Measurements from ENCODE around the gene NOP9.
"Not testable (repeated sequence)": the region's sequence is repeated elsewhere in the genome, so short reads cannot be mapped to it uniquely, and the experiment has no call there.

NOP9 gene

DNA sequence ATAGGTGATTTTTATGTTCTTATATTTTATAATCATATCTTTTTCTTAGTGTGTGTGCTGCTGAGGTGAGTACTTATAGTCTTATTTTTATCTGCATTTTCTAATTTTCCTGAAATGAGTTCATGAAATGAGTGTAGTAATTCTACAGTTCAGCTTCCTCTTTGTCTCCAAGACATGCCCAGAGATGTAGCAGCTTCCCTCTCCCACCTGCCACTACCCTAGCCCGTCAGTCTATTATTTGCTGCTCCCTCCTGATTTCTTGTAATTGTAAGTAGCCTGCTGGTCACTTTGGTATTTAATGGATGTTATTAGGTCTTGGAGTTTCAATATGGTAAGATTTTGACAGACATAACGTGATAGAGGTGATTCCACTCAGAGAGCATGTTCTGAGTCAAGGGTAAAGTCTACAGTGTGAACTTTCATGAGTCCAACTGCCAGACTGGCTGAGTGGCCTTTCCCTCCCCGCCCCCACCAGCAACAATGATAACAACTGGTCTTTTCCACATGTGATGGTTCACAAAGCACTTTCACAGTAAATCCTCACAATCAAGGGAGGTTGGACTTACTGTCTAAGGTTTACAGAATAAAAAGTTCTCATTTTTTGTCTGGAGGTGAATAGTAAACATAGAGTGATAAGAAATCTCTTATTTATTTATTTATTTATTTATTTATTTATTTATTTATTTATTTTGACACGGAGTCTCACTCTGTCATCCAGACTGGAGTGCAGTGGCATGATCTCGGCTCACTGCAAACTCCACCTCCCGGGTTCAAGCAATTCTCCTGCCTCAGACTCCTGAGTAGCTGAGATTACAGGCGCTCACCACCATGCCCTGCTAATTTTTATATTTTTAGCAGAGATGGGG is 44.4 kb downstream of the NOP9 start:
- Histone ChIP-seq H3K9me3 (ENCODE audit: control insufficient read depth, insufficient read depth, low read depth, low read length) (no peaks in the 10 kb centered on the region), H3K4me1 (ENCODE audit: control insufficient read depth, insufficient read depth, low read length) (peaks cover 3% of the 10 kb centered on the region; the same call in 1 of the 2 replicates), H3K9ac (ENCODE audit: low read length) (no peak overlapping the region), H3K27me3 (ENCODE audit: control insufficient read depth, insufficient read depth, low read length) (peaks cover 68% of the 10 kb centered on the region), H3K27ac (ENCODE audit: low read depth, low read length) (no peak overlapping the region), H3K4me3 (ENCODE audit: low read depth, low read length) (no peak overlapping the region), H3K36me3 (ENCODE audit: control insufficient read depth, insufficient read depth, low read length) (no peaks in the 10 kb centered on the region)

DNA sequence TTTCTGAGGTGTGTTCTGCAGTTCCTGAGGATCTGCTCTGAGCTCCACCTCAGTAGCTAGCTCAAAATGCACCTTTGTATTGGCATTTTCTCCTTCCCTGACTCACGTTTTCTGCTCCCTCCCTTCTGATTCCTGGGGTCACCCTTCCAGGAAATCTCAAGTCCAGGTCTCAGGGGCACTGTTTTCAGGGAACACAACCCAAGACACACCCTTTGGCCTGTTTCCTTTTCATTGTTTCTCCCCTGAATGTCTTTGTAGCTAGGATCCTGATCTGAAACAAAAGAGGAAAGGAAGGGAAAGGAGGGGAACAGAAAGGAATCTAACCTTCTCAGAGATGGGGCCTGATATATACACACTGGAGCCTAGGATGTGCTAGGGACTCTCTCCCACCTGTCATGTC is 47.5 kb downstream of the NOP9 start:
- no peaks in the 10 kb centered on the region for H3K9me3 ChIP-seq (ENCODE audit: control insufficient read depth, insufficient read depth, low read depth, low read length)
- no peak overlapping the region for H3K4me3 ChIP-seq (ENCODE audit: low read depth, low read length)
- H3K4me1 ChIP-seq (ENCODE audit: control insufficient read depth, insufficient read depth, low read length) = no peaks in the 10 kb centered on the region
- H3K27ac ChIP-seq (ENCODE audit: low read depth, low read length) = no peak overlapping the region
- H3K9ac ChIP-seq (ENCODE audit: low read length) = no peak overlapping the region
- no peaks in the 10 kb centered on the region for H3K36me3 ChIP-seq (ENCODE audit: control insufficient read depth, insufficient read depth, low read length)
- H3K27me3 ChIP-seq (ENCODE audit: control insufficient read depth, insufficient read depth, low read length) = peaks cover 69% of the 10 kb centered on the region

DNA sequence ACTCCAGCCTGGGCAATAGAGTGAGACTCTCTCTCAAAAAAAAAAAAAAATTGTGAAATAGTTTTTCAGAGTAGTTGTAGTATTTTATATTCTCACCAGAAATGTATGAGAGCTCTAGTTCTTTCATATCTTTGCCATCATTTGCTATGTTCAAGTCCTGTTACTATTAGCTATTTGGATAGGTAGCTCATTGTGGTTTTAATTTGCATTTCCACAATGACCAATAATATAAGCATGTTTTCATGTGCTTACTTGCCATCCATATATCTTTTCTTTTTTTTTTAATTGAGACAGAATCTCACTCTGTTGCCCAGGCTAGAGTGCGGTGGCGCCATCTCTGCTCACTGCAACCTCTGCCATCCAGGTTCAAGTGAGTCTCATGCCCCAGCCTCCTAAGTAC is 48.5 kb downstream of the NOP9 start:
- no peak overlapping the region for H3K27ac ChIP-seq (ENCODE audit: low read depth, low read length)
- H3K9ac ChIP-seq (ENCODE audit: low read length) = no peak overlapping the region
- no peak overlapping the region for H3K4me3 ChIP-seq (ENCODE audit: low read depth, low read length)
- no peaks in the 10 kb centered on the region for H3K9me3 ChIP-seq (ENCODE audit: control insufficient read depth, insufficient read depth, low read depth, low read length)
- no peaks in the 10 kb centered on the region for H3K4me1 ChIP-seq (ENCODE audit: control insufficient read depth, insufficient read depth, low read length)
- H3K27me3 ChIP-seq (ENCODE audit: control insufficient read depth, insufficient read depth, low read length) = peaks cover 71% of the 10 kb centered on the region
- no peaks in the 10 kb centered on the region for H3K36me3 ChIP-seq (ENCODE audit: control insufficient read depth, insufficient read depth, low read length)

DNA sequence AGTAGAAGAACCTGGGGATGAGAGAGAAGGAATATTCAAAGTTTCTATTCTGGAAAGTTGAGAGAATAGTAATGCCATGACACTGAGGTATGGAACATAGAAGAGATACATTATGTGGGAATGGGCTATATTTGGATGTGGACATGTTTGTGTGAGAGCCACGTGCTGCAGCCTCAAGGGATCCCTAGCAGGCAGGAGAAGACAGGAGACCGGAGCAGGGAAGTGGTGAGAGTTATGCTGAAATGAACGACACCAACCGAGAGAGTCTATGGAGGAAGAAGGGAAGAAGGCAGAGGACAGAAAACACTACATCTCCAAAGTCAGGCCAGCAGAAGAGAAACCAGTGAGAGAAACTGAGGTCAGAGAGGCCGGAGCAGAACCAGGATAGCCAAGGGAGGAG is 50.1 kb downstream of the NOP9 start:
- H3K9me3 ChIP-seq (ENCODE audit: control insufficient read depth, insufficient read depth, low read depth, low read length) = no peaks in the 10 kb centered on the region
- no peaks in the 10 kb centered on the region for H3K4me1 ChIP-seq (ENCODE audit: control insufficient read depth, insufficient read depth, low read length)
- no peak overlapping the region for H3K4me3 ChIP-seq (ENCODE audit: low read depth, low read length)
- no peaks in the 10 kb centered on the region for H3K36me3 ChIP-seq (ENCODE audit: control insufficient read depth, insufficient read depth, low read length)
- H3K27ac ChIP-seq (ENCODE audit: low read depth, low read length) = no peak overlapping the region
- H3K27me3 ChIP-seq (ENCODE audit: control insufficient read depth, insufficient read depth, low read length) = peaks cover 70% of the 10 kb centered on the region
- no peak overlapping the region for H3K9ac ChIP-seq (ENCODE audit: low read length)

DNA sequence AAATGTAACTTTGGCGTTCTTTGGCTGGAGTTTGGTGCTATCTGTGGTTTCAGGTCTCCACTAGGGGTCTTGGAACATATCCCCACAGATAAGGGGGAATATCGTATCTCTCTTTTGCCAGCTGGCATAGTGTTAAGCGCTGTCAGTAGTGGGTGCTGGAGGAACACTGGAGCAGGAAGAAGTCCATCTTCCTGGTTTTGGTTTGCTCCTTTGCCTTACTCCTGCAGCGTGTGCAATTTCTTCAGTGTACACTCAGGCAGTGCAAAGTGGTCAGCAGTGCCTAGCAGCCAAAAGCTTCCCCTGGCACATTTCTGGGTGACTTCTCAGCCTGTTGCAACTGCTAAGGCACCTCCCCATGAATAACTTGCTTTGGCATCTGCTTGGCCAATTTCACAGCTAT is 51.9 kb downstream of the NOP9 start:
- Histone ChIP-seq H3K9ac (ENCODE audit: low read length) (no peak overlapping the region), H3K9me3 (ENCODE audit: control insufficient read depth, insufficient read depth, low read depth, low read length) (no peaks in the 10 kb centered on the region), H3K4me3 (ENCODE audit: low read depth, low read length) (no peak overlapping the region), H3K36me3 (ENCODE audit: control insufficient read depth, insufficient read depth, low read length) (no peaks in the 10 kb centered on the region), H3K27ac (ENCODE audit: low read depth, low read length) (no peak overlapping the region), H3K27me3 (ENCODE audit: control insufficient read depth, insufficient read depth, low read length) (peaks cover 63% of the 10 kb centered on the region), H3K4me1 (ENCODE audit: control insufficient read depth, insufficient read depth, low read length) (no peaks in the 10 kb centered on the region)

DNA sequence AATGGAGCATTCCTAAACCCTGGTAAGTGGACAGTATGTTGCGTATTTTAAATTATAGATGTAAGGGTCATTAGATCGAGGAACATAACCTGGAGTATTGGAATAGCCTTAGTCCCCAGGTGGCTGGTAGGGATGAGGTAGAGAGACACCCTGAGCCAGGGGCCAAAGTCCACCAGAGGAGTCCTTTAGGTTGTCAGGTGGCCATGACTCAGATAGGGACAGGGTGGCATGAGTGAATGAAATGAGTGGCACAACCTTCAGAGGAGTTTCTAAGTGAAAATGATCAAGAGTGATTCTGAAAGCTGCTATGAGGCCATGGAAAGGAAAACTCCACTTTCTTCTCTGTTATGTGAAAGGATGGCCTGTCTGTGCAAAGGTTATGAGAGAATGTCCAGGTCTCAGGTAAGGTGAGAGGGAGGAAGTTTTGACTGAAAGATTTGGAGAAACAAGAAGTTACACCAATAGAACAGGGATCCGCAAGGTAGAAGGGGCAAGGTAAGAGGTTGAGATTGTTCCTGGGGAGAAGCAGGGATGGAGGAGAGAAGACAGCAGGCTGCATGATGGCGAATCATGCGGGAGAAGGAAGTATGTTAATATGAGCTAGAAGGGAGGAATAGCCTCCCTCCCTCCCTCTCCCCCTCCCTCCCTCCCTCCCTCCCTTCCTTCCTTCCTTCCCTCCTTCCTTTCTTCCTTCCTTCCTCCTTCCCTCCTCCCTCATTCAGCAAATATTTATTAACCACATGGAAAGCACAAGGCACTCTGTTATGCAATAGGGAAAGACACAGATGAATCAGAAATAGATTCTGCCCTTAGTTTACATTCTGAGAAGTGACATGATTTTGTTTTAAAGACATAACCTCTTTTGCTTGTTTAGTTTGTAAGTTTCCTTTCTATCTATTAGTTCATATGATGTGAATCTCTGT is 54.2 kb downstream of the NOP9 start:
- Histone ChIP-seq H3K9ac (ENCODE audit: low read length) (no peak overlapping the region), H3K27me3 (ENCODE audit: control insufficient read depth, insufficient read depth, low read length) (peaks cover 50% of the 10 kb centered on the region), H3K9me3 (ENCODE audit: control insufficient read depth, insufficient read depth, low read depth, low read length) (no peaks in the 10 kb centered on the region), H3K4me1 (ENCODE audit: control insufficient read depth, insufficient read depth, low read length) (no peaks in the 10 kb centered on the region), H3K4me3 (ENCODE audit: low read depth, low read length) (no peak overlapping the region), H3K36me3 (ENCODE audit: control insufficient read depth, insufficient read depth, low read length) (no peaks in the 10 kb centered on the region), H3K27ac (ENCODE audit: low read depth, low read length) (no peak overlapping the region)

DNA sequence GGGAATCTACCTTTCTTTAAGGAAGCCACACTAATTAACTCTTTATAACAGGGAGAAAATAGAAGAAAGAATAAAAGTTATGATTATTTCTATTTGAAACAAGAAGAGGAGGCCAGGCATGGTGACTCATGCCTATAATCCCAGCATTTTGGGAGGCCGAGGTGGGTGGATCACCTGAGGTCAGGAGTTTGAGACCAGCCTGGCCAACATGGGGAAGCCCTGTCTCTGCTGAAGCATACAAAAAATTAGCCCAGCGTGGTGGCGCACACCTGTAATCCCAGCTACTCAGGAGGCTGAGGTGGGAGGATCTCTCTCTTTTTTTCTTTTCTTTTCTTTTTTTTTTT is 54.8 kb downstream of the NOP9 start:
- H3K36me3 ChIP-seq (ENCODE audit: control insufficient read depth, insufficient read depth, low read length); H3K4me1 ChIP-seq (ENCODE audit: control insufficient read depth, insufficient read depth, low read length); H3K9ac ChIP-seq (ENCODE audit: low read length); H3K27ac ChIP-seq (ENCODE audit: low read depth, low read length); H3K4me3 ChIP-seq (ENCODE audit: low read depth, low read length); H3K9me3 ChIP-seq (ENCODE audit: control insufficient read depth, insufficient read depth, low read depth, low read length): not testable (repeated sequence)
- H3K27me3 ChIP-seq (ENCODE audit: control insufficient read depth, insufficient read depth, low read length) = peaks cover 46% of the 10 kb centered on the region

DNA sequence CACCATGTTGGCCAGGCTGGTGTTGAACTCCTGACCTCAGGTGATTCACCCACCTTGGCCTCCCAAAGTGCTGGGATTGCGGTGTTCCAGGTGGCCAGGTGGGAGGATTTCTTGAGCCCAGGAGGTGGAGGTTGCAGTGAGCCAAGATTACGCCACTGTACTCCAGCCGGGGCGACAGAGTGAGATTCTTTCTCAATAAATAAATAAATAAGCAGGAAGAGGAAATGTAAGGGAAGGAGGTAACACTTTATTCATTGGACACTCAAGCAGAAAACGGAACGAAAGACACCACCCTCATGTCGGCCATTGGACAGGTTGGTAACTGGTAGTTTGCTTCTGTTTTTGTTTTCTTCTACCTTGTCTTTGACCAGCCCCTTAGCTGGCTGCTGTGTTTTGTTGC is 55.4 kb downstream of the NOP9 start:
- no peaks in the 10 kb centered on the region for H3K9me3 ChIP-seq (ENCODE audit: control insufficient read depth, insufficient read depth, low read depth, low read length)
- no peak overlapping the region for H3K27ac ChIP-seq (ENCODE audit: low read depth, low read length)
- no peaks in the 10 kb centered on the region for H3K4me1 ChIP-seq (ENCODE audit: control insufficient read depth, insufficient read depth, low read length)
- no peak overlapping the region for H3K4me3 ChIP-seq (ENCODE audit: low read depth, low read length)
- H3K36me3 ChIP-seq (ENCODE audit: control insufficient read depth, insufficient read depth, low read length) = no peaks in the 10 kb centered on the region
- H3K9ac ChIP-seq (ENCODE audit: low read length) = no peak overlapping the region
- H3K27me3 ChIP-seq (ENCODE audit: control insufficient read depth, insufficient read depth, low read length) = peaks cover 40% of the 10 kb centered on the region

DNA sequence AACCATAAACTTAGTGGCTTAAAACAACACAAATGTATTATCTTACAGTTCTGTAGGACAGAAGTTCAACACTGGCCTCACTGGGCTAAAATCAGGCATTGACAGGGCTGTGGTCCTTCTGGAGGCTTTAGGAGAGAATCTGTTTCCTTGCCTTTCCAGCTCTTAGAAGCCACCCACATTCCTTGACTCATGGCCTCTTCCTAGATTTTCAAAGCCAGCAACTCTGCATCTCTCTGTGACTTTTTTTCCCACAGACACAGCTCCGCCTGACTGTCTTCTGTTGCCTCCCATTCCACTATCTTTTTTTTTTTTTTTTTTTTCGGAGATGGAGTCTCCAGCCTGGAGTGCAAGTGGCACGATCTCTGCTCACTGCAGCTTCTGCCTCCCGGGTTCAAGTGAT is 56.6 kb downstream of the NOP9 start:
- no peaks in the 10 kb centered on the region for H3K9me3 ChIP-seq (ENCODE audit: control insufficient read depth, insufficient read depth, low read depth, low read length)
- no peak overlapping the region for H3K4me3 ChIP-seq (ENCODE audit: low read depth, low read length)
- H3K27ac ChIP-seq (ENCODE audit: low read depth, low read length) = no peak overlapping the region
- H3K4me1 ChIP-seq (ENCODE audit: control insufficient read depth, insufficient read depth, low read length) = no peaks in the 10 kb centered on the region
- no peak overlapping the region for H3K9ac ChIP-seq (ENCODE audit: low read length)
- H3K36me3 ChIP-seq (ENCODE audit: control insufficient read depth, insufficient read depth, low read length) = no peaks in the 10 kb centered on the region
- peaks cover 31% of the 10 kb centered on the region for H3K27me3 ChIP-seq (ENCODE audit: control insufficient read depth, insufficient read depth, low read length)
